Stimulated activated CD4-positive, alpha-beta T cell treated with anti-CD3 and anti-CD28 coated beads, Interleukin-12 subunit alpha, Interleukin-12 subunit beta, amount 100 ng/mL, for 48 hours (primary cell): ENCODE measurements around the gene THOC2.
"Not testable (repeated sequence)": the region's sequence is repeated elsewhere in the genome, so short reads cannot be mapped to it uniquely, and the experiment has no call there.

ENCODE experiments used
- DNase-seq, 3 donors: peaks; one replicate each; pipeline ENCODE4 v3.0.0-alpha.2; 2020; ENCODE audit warnings: low read depth in 2 of 3, low spot score in 1 of 3

Gene THOC2

DNA sequence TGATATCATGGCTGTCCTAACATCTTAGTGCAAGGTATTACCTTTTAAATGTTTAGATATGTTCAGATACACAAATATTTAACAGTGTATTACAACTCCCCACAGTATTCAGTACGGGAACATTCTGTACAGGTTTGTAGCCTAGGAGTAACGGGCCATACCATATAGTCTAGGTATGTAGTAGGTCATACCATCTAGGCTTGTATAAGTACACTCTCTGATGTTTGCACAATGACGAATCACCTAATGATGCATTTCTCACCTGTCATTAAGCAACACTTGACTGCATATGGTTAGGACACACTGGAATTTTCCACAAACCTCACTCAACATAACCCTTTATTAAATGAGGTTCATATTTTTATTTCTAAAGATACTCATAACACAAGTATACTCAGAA is 67.7 kb downstream of the THOC2 start:
- DNase-seq, result no peak

DNA sequence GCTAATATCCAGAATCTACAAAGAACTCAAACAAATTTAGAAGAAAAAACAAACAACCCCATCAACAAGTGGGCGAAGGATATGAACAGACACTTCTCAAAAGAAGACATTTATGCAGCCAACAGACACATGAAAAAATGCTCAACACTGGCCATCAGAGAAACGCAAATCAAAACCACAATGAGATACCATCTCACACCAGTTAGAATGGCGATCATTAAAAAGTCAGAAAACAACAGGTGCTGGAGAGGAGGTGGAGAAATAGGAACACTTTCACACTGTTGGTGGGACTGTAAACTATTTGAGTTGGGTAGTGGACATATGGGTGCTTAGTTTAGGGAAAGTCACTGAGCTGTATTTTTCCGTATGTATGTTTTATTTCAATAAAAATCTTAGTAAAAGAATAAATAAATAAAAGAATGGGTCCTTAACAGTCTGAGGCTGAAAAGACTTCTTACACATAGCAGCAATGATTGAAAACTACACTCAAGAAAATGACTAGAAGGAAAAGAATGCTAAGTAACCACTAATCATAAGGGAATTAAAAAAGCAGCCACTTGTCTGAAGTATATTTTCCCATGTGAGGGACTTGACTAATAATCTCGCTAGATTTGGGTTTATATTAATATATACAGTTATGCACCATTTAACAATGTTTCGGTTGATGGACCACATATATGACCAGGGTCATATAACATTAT is 68.2 kb downstream of the THOC2 start:
- DNase-seq, result not testable (repeated sequence)

DNA sequence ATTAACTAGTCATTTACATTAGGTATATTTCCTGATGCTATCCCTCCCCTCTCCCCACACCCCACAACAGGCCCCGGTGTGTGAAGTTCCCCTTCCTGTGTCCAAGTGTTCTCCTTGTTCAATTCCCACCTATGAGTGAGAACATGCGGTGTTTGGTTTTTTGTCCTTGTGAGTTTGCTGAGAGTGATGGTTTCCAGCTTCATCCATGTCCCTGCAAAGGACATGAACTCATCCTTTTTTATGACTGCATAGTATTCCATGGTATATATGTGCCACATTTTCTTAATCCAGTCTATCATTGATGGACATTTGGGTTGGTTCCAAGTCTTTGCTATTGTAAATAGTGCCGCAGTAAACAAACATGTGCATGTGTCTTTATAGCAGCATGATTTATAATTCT is 69.1 kb downstream of the THOC2 start:
- not testable (repeated sequence) for DNase-seq

DNA sequence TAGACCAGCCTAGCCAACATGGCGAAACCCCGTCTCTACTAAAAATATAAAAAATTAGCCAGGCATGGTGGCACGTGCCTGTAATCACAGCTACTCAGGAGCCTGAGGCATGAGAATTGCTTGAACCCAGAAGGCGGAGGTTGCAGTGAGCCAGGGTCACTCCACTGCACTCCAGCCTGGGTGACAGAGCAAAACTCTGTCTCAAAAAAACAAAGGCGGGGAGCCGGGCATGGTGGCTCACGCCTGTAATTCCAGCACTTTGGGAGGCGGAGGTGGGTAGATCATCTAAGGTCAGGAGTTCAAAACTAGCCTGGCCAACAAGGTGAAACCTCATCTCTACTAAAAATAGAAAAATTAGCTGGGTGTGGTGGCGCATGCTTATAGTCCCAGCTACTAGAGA is 76.3 kb downstream of the THOC2 start:
- not testable (repeated sequence) for DNase-seq

DNA sequence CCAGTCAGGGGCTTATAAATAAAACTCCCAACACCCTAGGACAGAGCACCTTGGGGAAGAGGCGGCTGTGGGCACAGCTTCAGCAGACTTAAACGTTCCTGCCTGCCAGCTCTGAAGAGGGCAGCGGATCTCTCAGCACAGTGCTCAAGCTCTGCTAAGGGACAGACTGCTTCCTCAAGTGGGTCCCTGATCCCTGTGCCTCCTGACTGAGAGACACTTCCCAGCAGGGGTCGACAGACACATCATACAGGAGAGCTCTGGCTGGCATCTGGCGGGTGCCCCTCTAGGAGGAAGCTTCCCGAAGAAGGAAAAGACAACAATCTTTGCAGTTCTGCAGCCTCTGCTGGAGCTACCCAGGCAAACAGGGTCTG is 84.1 kb downstream of the THOC2 start:
- DNase-seq, result not testable (repeated sequence)

DNA sequence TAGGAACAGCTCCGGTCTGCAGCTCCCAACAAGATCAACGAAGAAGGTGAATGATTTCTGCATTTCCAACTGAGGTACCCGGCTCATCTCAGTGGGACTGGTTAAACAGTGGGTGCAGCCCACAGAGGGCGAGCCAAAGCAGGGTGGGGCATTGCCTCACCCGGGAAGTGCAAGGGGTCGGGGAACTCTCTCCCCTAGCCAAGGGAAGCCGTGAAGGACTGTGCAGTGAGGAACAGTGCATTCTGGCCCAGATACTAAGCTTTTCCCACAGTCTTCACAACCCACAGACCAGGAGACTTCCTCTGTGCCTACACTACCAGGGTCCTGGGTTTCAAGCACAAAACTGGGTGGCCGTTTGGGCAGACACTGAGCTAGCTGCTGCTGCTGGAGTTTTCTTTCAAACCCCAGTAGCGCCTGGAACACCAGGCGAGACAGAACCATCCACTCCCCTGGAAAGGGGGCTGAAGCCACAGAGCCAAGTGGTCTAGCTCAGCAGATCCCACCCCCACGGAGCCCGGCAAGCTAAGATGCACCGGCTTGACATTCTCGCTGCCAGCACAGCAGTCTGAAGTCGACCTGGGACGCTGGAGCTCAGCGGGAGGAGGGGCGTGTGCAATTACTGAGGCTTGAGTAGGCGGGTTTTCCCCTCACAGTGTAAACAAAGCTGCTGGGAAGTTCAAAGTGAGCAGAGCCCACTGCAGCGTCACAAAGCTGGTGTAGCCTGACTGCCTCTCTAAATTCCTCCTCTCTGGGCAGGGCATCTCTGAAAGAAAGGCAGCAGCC is 84.6 kb downstream of the THOC2 start:
- DNase-seq, result no peak

DNA sequence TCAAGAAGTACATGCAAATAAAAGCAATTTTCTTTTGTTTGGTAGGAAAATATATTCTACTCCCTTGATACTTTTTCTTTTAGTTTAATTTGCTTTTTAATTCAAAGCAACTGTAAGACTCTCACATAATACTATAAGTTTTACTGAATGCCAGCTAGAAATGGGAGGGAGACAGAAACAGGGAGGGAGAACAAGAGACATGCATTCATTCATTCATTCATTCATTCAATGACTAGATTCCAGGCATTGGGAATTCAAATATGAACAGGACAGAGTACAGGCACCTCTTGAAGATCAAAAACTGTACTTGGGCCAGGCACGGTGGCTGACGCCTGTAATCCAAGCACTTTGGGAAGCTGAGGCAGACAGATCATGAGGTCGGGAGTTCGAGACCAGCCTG is 85.6 kb downstream of the THOC2 start:
- DNase-seq, result no peak

DNA sequence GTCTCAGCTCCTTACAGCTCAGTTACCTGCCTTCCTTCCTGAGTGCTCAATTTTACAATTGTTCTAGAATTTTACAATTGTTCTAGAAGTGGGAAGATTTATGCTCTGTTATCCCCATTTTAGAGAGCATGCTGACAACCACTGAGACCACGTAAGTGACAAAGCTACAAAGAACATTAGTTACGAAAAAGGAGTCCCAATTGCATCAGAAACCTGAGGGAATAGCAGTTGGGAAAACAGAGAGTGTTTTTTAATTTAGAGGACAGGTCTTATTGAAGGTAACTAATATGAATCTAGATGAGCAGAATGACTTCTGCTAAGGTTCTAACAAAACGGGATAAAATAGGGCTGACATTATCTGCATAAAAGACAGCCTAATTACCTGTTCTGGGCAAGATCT is 103.3 kb downstream of the THOC2 start:
- no peak for DNase-seq

DNA sequence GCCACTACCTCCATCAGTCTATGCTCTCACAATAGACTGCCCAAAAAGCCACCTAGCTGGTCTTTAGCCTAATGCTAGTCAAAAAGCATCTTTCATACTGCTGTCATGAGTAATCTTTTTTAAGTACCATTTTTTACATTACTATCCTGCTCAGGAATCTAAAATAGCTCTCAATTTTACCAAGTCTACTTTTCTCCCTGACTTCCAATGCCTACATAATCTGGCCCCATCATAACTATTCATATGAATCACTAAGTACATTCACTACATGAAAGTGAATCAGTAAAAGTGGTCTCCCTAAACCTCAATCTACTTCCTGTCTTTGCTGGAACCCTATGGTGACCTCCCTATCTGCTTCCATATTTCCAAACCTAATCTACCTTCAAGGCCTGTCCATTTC is 105.9 kb downstream of the THOC2 start:
- no peak for DNase-seq

DNA sequence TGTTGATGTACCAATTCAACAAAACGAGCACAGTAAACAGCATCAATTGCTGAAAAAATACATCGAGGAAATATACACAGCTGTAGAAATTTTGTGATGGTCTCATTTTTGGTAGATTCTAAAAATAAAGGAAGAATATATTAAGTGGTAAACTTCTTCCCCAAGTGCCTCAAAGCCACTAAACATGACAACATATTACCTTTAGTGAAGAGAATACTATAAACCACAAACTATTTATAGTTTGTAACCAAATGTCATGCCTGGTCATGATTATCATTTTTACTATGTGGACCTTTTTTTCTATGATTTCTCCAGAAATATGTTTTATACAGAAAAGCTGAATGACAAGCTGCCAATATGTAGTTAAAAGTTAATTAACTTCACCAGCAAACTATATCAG is 106.9 kb downstream of the THOC2 start:
- no peak for DNase-seq

DNA sequence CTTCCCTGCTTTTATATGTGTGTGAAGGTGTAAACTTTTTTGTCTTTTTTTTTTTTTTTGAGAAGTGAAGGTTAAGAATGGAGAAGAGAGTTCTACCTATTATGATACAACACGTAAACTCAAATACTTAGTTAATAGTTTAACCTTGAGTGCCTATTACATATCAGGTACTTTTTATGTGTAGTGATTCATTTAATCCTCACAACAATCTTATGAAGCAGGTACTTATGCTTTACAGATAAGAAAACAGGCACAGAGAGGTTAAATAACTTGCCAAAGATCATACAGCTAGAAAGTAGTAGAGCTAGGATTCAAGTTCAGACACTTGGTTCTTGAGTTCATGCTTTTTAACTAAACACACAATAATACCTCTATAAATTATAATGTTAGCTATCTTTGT is 107.4 kb downstream of the THOC2 start:
- no peak for DNase-seq

DNA sequence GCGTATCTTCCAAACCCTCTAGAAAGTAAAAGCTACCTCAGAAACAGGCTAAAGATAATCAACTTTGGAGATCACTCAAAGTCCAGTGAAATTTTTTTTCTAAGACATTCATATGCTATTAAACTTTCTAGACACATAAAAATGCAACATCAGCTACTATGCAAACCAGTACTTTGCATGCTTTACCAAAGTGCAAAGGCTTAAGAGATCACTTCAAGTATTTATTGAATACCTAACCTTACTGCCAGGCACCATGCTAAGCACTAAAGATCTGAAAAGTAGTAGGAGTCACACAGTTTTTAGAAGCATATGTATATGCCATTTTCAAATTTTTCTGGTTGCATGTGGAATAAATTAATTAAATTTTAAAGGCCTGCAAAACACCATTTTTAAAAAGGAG is 115.8 kb downstream of the THOC2 start:
- no peak for DNase-seq

DNA sequence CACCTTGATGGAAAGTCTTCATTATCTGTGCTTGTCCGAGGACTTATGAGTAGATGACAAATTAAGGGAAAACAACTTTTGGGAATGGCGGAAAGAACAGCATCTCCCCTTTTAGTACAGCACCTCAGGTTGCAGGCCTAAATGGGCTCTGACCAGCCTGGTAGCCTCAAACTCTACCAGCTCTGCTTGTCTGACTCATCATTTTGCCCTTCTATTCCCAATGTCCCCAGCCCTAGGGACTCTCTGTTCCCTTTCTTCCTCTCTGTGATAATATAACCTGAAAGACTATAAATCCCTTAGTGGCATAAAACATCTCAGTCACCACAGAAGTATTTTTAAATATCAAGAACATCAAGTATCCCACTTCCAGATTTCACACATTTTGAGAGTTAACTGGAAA is 121.9 kb downstream of the THOC2 start:
- DNase-seq, result no peak

DNA sequence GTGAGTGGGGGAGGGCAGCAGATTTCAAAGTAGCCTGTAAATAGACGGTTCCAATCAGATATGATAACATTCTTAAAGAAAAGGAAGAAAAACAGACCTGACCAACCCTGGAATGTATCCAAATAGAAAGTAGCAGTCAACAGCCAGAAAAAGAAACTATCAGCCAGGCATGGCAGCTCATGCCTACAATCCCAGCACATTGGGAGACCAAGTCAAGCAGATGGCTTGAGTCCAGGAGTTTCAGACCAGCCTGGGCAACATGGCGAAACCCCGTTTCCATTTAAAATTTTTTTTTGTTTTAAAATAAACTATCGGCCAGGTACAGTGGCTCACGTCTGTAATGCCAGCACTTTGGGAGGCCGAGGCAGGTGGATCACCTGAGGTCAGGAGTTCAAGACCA is 125.0 kb downstream of the THOC2 start:
- DNase-seq, result no peak

DNA sequence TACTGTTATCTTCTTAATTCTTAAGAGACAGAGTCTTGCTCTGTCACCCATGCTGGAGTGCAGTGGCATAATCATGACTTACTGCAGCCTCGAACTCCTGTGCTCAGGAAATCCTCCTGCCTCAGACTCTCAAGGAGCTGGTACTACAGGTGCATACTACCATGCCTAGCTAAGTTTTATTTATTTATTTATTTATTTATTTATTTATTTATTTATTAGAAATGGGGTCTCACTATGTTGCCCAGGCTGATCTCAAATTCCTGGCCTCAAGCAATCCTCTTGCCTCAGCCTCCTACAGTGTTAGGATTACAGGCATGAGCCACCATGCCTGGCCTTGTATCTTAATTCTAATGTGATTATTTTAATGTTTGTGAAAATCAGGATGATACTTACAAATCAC is 125.6 kb downstream of the THOC2 start:
- DNase-seq, result no peak

DNA sequence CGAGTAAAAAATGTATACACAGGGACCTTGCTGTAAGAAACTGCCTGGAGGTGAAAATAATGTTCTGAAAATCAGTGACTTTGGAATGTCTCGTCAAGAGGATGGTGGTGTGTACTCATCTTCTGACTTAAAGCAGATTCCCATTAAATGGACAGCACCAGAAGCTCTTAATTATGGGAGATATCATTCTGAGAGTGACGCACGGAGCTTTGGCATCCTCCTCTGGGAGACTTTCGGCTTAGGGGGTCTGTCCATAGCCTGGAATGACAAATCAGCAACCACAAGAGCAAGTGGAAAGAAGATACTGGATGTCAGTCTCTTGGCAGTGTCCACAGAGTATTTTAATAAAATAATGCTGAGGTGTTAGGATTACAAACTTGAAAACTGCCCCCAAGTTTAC is 129.4 kb downstream of the THOC2 start:
- no peak for DNase-seq

DNA sequence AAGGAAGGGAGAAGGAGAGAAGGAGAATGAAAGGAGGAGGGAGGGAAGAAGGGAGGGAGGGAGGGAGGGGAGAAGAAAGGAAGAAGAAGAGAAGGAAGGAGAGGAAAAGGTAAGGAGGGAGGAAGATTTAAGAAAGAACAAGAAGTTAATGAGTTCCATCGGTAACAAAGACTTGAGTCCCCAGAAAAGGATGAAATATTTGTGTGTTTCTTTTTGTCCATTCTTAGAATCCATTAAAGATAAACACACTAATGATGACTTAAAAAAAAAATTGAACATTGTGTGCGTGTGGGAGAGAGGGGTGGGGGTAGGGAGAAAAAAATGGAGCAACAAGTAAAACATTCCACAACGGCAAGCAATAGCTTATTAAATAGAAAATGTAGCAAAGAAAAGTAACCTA is 131.4 kb downstream of the THOC2 start:
- no peak for DNase-seq

DNA sequence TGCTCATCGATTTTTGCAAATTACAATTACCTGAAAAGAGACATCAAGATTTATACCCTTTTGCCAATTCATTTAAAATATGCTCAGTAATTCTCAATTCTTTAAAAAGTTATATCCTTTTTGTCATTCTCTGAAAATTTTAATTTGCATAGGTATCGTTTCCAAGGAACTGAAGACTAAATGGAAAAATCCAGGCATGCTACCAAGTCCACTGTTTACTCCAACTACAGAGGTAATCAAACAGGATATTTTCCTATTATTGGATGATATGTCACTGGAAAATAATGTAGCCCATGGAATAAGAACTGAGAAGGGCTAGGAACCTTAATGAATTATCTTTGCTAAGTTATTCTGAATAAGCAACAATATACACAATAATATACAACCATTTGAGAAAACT is 132.7 kb downstream of the THOC2 start:
- no peak for DNase-seq

DNA sequence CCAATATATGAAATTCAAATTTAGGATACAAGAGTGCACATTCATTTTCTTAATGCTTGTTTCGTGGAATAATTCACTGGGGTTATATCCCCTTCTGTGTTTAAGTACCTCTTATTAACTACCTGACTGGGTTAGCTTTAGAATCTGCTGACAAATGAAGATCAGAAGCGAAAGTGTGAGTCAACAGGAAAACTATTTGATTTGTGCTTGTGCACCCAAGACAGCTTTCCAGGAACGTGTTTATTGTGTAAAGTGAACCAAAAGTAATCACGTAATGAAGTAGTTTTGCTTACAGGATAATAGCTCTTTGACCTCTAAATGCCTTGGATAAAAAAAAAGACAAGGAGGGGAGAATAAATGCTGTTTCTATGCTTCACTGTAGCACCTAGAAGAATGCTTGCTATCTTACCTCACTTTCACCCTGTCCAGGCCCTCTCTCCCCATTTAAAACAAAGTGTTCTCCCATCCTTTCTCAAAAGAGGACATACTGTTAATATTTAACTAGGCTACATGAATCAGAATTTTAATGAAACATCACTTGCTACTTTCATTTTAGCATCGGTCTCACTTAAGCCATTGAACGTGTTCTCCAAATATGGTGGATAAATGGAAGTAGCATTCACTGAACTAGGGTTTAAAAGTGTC is 141.9 kb downstream of the THOC2 start:
- no peak for DNase-seq

DNA sequence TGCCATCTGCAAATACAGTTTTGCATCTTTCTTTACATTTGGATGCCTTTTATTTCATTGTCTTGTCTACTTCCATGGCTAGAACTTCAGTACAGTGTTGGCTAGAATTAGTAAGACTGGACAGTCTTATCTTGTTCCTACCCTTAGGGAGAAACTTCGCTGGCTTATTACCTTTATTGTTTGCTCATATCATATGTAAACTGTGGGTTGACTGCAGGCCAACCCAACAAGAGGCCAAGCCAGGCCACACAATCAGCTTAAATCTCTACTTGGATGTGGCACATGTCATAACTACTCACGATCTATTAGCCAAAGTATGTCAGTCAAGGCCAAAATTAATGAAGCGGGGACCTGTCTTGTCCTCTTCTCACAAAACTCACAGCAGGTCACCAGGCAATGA is 144.1 kb downstream of the THOC2 start:
- no peak for DNase-seq

DNA sequence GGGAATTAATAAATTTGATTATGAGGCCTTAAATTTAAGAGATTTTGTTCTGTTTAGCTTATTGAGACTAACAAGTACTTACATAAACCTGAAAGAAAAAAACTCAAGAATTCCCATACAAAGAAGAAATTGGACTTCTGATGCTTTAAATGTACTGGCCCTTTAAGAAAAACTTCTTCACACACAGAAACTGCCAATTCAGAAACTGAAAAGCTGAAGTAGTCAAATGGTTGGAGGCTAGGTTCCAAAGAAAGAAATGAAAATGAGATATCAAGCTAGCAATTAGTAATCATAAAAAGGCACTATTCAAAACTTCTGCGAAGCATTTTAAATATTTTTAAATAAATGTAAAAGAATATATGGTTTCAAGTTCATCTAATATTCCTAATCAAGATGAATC is 151.3 kb downstream of the THOC2 start:
- no peak for DNase-seq

DNA sequence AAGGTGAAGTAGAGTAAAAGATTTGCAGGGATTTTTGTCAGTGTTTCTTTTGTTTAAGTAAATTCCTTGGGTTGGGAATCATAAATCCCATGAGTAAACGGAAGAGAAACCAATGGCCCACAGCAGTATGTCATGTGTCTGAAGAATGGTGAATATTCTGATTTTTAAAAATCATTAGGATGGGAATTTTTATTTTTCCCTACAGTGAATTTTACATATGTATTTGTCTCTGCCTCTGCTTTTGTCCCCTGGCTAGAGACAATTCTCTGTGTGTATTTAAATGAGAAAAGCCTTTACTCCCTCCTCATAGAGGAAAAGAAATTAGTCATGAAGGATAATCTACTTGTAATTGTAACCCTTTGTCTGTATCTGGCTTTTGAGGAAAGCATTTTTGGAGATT is 152.1 kb downstream of the THOC2 start:
- DNase-seq, result no peak
